Mammary epithelial cell (primary cell): Measurements from ENCODE around the gene NOL3.

Experiments used
- EZH2 ChIP-seq: IDR thresholded peaks from 2 replicates; pipeline ENCODE4 v1.6.1; 2012; ENCODE audit warnings: low read length, inconsistent platforms, borderline replicate concordance
- TF ChIP-seq, protein P1 (sequence below), 2 donors: IDR thresholded peaks in 1 of 2; conservative IDR thresholded peaks in 1 of 2; 2 replicates each; pipeline ENCODE4 v1.5.1; 2011 to 2012; ENCODE audit warnings: inconsistent platforms in 2 of 2, low read length in 2 of 2, mild to moderate bottlenecking in 2 of 2, control low read depth in 1 of 2, low read depth in 1 of 2; ENCODE audit not compliant: insufficient read depth in 1 of 2; ENCODE audit errors: extremely low read depth in 1 of 2

DNA sequence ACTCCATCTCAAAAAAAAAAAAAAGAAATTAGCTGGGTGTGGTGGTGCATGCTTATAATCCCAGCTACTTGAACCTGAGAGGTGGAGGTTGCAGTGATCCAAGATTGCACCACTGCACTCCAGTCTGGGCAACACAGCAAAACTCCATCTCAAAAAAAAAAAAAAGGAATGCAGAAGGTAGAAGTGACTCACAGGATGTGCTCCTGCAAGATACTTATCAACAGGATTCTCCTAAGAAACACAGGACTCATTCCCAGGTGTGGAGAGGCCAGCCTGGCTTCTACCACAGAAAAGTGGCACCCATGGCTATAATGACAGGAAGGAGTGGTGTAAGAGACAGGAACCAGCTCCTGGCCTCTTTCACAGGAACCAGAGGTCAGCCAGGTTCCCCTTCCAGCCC, 42.4 kb downstream of the NOL3 start:
- TF ChIP-seq, protein P1, sequence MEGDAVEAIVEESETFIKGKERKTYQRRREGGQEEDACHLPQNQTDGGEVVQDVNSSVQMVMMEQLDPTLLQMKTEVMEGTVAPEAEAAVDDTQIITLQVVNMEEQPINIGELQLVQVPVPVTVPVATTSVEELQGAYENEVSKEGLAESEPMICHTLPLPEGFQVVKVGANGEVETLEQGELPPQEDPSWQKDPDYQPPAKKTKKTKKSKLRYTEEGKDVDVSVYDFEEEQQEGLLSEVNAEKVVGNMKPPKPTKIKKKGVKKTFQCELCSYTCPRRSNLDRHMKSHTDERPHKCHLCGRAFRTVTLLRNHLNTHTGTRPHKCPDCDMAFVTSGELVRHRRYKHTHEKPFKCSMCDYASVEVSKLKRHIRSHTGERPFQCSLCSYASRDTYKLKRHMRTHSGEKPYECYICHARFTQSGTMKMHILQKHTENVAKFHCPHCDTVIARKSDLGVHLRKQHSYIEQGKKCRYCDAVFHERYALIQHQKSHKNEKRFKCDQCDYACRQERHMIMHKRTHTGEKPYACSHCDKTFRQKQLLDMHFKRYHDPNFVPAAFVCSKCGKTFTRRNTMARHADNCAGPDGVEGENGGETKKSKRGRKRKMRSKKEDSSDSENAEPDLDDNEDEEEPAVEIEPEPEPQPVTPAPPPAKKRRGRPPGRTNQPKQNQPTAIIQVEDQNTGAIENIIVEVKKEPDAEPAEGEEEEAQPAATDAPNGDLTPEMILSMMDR (conservative IDR thresholded peaks at IDR 0.05 in 1 of 2, IDR thresholded peaks at IDR 0.05 in 1 of 2; ENCODE audit: extremely low read depth in 1 of 2, insufficient read depth in 1 of 2, low read depth in 1 of 2, low read length in 2 of 2) = no peak
- no peak for TF ChIP-seq EZH2
